ENCODE results near the gene PDGFA.

GRCh38 chr7:468681-469562 is 50.7 kb downstream of the PDGFA start:
- TF ChIP-seq EP300 (IDR thresholded peaks at IDR 0.05) (no peak), CTCF (IDR thresholded peaks at IDR 0.05) (no peak)

Data from ovary (tissue), 3 donors.